CD4-positive, alpha-beta T cell treated with Interleukin-17A for 1 hour (primary cell): Measurements from ENCODE around the gene DRC7.
A peak's percentile ranks its signal among the peaks of the same experiment; 100 is the strongest.
"Not testable (repeated sequence)": the region's sequence is repeated elsewhere in the genome, so short reads cannot be mapped to it uniquely, and the experiment has no call there.

Experiments
- DNase-seq: peaks from one replicate; pipeline ENCODE4 v3.0.0-alpha.2; 2020

DRC7 gene

DNA sequence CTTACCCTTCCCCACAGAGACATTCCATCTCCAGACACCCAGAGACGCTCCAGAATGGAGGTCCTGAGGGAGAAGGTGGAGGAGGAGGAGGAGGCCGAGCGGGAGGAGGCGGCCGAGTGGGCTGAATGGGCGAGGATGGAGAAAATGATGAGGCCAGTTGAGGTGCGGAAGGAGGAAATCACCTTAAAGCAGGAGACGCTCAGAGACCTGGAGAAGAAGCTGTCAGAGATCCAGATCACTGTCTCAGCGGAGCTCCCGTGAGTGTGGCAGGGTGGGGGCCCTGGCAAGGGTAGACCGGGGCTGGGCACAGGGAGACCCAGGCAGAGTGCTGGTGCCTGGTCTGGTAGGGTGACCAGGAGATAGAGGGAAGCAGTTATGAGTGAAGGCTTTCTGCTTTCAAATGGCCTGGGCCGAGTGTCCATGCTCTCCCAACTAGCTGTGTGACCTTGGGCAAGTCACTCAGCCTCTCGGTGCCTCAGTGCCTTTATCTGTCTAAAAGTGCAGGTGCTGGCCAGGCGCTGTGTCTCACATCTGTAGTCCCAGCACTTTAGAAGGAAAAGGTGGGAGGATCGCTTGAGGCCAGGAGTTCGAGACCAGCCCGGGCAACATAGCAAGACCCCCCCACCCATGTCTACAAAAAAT, 3.4 kb downstream of the DRC7 start:
- DNase-seq: no peak

DNA sequence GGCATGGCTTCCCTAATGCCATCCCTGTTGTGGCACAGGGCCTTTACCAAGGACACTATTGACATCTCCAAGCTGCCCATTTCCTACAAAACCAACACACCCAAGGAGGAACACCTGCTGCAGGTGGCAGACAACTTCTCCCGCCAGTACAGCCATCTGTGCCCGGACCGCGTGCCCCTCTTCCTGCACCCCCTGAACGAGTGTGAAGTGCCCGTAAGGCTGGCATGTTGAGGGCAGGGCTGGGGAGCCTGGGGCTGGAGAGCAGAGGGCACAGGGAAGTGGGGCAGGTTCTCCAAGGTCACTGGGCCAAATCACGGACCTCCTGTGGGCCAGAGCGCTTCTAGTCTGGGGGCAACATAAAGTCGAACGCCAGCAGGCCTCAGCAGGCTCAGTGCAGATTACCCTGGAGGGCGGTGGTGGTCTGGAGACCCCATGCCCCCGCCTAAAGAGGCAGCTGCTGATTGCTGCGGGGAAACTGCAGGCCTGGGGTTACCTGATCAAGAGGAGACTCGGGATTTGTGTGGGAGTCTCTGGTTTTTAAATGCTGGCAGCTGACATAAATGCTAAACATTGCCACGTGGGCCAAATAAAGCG, 4.3 kb downstream of the DRC7 start:
- no peak for DNase-seq

DNA sequence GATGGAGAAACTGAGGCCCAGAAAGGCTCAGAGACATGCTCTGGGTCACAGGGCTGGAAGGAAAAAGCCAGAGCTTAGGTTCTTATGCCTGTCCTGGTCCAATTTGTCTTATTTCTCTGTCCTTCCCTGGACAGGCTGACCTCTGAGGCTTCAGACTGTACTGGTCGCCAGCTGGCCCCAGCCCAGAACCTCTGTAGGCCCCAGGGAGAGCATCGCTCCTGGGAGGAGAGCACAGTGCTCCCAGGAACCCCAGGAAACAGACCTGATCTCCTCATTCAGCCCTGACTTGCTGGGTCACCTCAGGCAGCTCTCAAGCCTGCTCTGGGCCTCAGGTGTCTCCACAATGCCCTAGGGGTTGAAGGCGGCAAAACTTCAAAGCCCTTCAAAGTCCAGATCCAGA, 4.9 kb downstream of the DRC7 start:
- no peak for DNase-seq

DNA sequence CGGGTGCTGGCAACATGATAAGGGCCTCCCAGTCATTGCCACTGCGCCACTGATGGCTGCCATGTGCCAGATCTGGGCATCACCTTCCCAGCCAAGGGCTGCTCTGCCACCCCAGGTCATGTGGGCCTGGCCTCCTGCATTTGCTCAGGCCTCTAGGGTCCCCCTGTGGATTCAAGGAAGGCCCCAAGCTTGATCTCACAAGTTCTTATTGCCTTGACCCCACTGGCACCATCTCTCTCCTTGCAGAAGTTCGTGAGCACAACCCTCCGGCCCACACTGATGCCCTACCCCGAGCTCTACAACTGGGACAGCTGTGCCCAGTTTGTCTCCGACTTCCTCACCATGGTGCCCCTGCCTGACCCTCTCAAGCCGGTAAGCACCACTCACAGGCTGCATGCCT, 5.3 kb downstream of the DRC7 start:
- DNase-seq: no peak

DNA sequence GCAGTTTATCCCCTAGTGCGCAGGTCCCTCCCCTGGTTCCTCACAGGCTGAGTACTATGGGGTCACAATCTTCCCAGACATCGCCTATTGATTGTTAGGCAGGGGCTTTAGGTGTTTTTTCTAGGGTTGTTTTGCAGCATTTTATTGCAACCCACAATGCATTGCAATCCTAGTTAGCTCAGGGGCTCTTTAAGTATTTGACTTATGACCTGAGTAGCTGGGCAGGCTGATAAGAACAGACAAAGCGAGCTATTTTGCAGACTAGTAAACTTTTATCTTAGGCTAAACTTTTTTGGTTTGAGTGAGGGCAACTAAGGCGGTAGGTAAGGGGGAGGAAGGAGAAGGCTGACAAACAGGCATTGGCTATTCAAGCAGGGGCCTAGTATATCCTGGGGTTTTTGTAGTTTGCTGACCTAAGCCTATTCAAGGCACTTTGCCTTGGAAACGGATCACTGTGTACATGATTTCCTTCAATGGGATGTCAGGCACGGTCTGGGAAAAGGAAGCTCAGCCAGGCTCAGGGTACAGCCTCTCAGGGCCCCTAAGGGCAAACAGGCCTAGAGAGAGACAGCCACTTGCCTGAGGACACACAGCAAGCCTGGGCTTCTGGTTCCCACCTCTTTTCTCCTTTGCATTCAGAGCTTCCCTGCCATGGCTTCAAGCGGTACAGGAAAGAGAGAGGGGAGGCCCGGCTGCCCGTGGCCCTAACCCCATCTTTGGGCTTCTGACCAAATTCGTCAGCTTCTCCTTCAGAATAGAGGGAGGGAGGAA, 6.4 kb downstream of the DRC7 start:
- no peak for DNase-seq

DNA sequence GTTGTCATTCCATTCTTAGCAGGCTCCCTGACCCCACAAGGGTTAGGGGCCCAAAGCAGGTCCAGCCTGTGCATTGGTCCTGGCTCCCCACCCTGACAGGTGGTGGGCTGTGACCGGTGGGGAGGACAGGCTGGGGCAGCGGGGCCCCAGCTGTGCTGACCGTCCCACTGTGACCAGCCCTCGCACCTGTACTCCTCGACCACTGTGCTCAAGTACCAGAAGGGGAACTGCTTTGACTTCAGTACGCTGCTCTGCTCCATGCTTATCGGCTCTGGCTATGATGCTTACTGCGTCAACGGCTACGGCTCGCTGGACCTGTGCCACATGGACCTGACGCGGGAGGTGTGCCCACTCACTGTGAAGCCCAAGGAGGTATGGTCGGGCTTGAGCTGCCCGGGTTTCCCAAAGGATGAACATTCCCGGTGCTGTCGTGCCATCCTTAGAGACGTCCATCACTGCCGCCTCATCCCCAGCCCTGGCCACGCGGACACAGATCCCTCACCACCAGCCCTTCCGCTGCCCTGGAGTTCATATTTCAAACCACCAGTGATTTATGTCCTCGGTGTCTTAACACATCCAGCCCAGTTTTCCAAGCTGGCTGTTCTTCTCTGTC, 7.3 kb downstream of the DRC7 start:
- no peak for DNase-seq

DNA sequence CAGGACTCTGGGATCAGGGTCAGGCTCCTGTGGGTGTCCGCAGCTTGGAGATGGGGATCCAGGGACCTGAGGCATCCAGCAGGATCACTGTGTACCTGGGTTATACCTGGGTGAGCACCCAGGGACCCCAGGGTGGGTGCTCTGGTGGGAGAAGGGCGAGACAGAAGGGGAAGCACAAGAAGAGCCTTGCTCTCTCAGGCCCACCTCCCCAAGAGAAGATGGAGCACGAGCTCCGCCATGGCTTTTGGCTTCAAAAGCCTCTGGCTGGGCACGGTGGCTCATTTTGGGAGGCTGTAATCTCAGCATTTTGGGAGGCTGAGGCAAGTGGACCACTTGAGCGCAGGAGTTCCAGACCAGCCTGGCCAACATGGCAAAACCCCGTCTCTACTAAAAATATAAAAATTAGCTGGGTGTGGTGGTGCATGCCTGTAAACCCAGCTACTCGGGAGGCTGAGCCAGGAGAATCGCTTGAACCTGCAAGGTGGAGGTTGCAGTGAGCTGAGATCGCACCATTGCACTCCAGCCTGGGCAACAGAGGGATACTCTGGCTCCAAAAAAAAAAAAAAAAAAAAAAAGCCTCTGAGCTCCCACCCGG, 8.9 kb downstream of the DRC7 start:
- no peak for DNase-seq

DNA sequence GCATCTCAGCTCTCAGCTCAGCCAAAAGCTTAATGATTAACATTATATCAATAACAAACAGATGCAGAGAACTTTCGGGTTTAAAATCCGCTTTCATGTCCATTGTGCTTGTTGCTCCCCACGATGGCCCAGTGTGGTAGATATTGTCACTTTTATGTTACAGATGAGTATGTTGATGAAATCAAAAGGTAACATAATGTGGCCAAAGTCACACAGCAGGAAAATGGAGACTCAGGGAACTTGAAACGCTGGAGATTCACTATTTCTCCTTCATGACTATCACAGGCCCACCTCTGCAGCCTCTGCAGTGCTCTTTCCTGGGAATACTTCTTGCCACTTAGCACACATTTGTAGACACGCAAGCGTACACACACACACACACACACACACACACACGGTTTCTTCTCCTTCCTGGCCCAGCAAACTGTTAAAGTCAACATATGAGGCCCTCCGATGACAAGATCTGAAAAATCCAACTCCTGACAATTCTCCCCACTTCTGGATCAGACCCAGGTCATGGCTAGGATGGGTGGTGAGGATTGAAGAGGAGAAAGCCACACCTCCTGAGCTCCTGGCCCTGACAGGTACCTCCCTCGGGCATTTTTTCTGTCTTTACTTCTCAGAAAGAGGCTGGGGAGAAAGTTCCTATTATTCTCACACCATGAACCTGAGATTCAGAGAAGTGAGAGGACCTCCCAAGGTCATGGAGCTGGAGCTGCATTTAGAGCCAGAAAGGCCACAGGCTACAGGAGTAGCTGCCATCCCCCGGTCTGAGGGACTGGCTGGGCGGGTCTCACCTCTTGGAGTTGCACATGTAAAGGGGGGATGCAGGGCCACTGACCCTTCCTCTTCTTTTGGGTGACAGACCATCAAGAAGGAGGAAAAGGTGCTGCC, 9.7 kb downstream of the DRC7 start:
- DNase-seq: no peak

DNA sequence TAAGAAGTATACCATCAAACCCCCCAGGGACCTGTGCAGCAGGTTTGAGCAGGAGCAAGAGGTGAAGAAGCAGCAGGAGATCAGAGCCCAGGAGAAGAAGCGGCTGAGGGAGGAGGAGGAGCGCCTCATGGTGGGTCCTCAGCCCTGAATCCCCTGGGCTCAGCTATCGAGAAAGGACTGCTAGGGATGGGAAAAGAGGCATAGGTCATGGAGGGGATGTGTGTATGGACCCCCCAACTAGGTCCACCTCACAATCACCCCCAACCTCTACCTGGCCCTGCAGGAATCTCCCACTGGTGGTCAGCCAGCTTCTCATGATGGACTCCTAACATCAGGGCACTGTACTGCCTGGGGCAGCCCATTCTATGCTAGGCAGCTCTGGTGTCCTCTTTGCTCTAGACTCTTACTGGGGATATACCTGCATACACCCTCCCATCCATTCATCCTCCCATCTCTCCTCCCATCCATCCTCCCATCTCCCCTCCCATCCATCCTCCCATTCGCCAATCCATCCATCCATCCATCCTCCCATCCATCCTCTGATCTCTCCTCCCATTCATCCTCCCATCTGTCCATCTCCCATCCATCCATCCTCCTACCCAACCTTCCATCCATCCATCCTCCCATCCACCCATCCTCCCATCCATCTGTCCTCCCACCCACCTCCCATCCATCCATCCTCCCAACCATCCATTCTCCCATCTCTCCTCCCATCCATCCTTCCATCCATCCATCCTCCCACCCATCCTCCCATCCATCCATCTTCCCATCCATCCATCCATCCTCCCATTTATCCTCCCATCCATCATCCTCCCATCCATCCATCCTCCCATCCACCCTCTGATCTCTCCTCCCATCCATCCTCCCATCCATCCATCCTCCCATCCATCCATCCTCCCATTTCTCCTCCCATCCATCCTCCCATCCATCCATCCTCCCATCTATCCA, 10.6 kb downstream of the DRC7 start:
- DNase-seq: no peak

DNA sequence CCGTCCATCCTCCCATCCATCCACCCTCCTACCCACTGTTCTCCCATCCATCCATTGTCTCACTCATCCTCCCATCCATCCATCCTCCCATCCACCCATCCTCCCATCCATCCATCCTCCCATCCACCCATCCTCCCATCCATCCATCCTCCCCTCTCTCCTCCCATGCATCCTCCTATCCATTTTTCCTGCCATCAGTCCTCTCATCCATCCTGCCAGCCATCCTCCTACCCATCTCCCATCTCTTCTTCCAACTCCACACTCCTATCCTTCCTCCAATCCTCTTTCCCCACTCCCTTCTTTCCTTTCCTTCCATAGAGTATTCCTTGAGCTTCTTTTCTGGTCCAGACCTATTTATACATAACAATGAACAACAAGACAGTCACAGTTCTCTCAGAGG, 12.1 kb downstream of the DRC7 start:
- no peak for DNase-seq

DNA sequence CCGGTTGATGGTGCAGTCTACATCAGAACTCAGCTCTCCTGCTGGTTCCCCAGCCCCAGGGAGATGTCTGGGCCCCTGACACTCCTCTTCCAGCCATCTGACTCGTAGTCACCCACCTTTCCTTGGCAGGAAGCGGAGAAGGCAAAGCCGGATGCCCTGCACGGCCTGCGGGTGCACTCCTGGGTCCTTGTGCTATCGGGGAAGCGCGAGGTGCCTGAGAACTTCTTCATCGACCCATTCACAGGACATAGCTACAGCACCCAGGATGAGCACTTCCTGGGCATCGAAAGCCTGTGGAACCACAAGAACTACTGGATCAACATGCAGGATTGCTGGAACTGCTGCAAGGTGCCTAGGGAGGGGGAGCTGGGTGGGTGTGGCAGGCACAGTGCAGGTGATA, 12.7 kb downstream of the DRC7 start:
- no peak for DNase-seq

DNA sequence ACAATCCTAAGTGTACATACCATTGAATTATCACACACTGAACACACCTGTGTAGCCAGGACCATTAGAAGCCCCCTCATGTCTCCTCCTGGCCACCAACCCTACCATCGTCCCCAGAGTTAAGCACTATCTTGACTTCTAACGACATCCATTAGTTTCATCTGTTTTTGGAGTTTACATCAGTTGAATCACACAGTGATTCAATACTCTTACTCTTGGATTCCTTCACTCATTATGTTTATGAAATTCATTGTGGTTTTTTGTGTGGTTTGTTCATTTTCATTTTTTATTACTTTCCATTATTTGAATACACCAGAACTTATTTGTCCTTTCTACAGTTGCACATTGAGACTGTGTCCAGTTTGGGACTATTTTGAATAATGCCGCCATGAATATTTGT, 13.6 kb downstream of the DRC7 start:
- DNase-seq: no peak

DNA sequence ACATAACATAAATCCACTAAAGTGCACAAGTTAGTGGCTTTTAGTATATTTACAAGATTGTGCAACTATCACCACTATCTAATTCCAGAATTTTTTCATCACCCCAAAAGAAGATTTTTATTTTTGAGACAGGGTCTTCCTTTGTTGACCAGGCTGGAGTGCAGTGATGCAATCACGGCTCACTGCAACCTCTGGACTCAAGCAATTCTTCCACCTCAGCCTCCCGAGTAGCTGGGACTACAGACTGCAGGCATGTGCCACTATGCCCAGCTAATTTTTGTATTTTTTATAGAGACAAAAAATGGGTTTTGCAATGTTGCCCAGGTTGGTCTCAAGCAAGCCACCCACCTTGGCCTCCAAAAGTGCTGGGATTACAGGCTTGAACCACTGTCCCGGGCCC, 15.1 kb downstream of the DRC7 start:
- DNase-seq: no peak

DNA sequence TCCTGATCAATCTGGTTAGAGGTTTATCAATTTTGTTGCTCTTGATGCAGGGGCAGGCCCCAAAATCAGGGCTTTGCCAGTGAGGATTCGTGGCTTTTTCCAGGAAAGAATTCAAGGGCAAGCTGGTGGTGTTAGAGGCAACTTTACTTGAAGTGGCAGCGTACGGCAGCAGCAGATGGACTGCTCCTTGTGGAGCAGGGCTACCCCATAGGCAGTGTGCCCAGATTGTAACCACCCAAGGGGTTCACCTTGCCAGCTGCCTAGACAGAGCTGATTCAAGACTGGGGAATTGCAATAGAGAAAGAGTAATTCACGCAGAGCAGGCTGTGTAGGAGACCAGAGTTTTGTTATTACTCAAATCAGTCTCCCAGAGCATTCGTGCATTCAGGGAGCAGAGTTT, 16.7 kb downstream of the DRC7 start:
- no peak for DNase-seq

DNA sequence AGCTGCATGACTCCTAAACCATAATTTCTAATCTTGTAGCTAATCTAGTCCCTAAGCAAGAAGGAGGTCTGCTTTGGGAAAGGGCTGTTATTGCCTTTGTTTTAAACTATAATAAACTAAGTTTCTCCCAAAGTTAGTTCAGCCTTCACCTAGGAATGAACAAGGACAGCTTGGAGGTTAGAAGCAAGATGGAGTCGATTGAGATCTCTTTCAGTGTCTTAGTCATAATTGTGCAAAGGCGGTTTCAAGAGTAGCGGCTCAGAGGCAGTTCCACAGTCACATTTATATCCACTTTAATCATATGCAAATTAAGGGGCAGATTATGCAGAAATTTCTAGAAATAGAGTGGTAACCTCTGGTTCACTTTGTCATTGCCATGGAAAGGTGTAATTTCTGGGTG, 17.4 kb downstream of the DRC7 start:
- no peak for DNase-seq

DNA sequence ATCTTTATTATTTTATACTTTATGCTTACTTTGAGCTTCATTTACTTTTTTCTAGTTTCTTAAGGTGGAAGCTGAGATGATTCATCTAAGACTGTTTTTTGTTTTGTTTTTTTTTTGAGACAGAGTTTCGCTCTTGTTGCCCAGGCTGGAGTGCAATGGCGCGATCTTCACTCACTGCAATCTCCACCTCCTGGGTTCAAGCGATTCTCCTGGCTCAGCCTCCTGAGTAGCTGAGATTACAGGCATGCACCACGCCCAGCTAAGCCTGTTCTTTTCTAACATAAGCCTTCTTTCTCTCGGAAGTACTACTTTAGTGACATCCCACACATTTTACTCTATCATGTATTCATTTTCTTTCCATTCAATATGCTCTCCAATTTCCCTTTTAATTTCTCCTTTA, 18.0 kb downstream of the DRC7 start:
- DNase-seq: not testable (repeated sequence)

DNA sequence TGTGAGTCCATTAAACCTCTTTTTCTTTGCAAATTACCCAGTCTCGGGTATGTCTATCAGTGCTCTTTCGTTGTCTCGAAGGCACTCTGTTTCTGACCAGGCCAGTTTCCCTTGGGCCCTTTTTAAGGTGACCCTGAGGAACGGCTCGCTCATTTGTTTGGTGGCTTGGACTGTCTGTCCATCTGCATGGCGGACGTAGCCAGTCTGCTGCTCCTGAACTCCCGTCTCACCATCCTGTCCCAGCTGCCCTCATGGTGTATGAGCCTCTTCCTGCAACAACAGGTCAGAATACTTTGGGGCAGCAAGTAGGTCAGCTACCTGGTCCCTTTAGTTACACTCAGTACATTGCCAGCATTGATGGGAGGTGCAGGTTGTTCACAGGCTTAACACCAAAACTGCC, 19.0 kb downstream of the DRC7 start:
- no peak for DNase-seq

DNA sequence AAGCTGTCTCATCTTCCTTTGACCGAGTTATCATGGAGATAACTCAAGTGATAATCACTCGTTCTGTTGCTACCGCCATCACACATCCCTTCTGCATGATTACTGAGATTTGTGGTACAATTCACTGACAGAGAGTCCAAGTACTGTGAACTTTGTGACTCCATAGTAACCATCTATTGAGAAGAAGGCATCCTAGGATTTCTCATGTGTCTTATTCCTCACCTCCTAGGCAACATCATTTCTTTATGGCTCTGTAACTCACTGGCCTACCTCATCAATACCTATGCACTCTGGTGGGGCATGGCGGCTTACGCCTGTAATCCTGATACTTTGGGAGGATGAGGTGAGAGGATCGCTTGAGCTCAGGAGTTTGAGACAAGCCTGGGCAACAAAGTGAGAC, 19.4 kb downstream of the DRC7 start:
- DNase-seq: no peak

DNA sequence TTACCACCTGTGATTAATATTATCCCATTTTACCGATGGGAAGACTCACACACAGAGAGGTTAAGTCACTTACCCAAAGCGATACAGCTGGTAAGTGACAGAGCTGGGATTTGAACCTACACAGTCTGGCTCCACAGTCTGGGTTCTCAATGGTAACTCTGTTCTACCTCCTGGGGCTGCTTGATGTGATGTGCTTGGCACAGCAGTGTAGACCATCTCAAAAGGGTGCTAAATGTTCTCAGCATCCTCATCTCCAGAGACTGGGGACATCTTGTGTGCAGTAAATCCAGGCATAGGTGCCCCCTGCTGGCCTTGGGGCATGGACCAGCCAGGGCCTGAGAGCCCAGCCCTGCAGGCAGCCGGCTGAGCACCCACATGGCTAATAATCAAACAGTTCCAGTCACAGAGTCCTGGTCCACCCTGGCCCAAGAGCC, 25.6 kb downstream of the DRC7 start:
- peak; percentile 46 for DNase-seq

DNA sequence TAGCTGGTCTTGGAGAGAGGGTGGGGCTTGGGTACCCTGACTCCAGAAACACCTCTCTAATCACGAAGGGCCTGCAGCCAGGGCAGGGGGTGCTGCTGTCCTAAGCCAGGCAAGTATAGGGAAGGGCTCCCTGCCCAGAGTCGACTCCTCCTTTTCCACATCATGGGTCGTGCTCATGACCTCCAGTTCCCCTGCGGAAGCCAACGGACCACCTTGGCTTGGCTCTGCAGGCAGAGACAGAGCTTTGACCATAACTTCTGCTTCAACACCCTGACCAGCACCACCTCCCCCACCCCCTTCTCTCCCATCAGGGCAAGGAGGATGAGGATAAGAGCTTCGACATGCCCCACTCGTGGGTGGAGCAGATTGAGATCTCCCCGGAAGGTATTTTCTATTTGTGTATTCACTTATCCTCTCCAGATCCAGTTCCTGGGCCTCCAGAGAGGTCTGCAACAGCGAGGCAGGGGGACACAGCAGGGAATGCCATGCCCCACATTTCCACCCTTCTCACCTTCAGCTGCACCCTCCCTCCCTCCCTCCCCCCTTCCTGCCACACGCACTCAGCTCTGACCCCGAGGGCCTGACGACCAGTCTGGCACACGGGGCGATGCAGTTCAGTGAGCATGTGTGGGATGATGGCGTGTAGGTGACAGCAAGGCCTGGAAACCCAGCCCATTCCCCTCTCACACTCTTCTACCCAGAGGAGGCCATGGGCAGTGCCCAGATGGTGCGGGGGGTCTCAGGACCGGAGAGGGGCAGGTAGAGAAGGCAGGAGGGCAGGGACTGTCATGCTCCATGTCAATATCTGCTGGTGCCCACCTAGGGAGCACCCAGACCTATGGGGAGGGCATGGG, 27.0 kb downstream of the DRC7 start:
- no peak for DNase-seq

DNA sequence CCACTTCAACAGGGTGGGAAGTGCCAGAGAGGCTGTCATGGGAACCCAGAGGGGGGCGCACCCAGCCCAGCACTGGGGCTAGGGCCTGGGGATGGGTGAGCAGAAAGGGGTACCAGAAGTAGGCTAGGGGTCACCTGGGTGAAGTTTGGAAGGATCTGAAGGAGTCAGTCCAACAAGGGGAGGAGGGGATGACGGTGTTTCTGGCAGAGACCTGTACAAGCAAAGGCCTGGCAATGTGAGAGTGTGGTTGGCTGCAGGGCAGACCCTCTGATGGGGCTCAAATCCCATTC, 27.5 kb downstream of the DRC7 start:
- no peak for DNase-seq
